Suprapubic skin (tissue), 4 donors: ENCODE results near the gene DOK6. TPM values are rescaled to one million over a fixed set of nuclear protein-coding genes. Genes with fewer than 3 reads are reported as not detected.
"Not testable (repeated sequence)": the region's sequence is repeated elsewhere in the genome, so short reads cannot be mapped to it uniquely, and the experiment has no call there.

Source experiments
- DNase-seq, 2 donors: peaks; one replicate each; pipeline ENCODE4 v3.0.0-alpha.2; 2019; ENCODE audit warnings: low spot score in 2 of 2
- H3K27ac ChIP-seq: fragments of 200-600 bp; sonication (generic); one replicate; pipeline ENCODE4 v1.5.1; 2019
- H3K27me3 ChIP-seq: fragments of 200-600 bp; sonication (generic); one replicate; pipeline ENCODE4 v1.5.1; 2019
- H3K36me3 ChIP-seq: fragments of 200-600 bp; sonication (generic); one replicate; pipeline ENCODE4 v1.5.1; 2019
- H3K4me1 ChIP-seq: fragments of 200-600 bp; sonication (generic); one replicate; pipeline ENCODE4 v1.5.1; 2019
- H3K4me3 ChIP-seq: fragments of 200-600 bp; sonication (generic); one replicate; pipeline ENCODE4 v1.5.1; 2019; ENCODE audit warnings: mild to moderate bottlenecking
- H3K9me3 ChIP-seq: fragments of 200-600 bp; sonication (generic); one replicate; pipeline ENCODE4 v1.5.1; 2019
- EP300 ChIP-seq: sonication (generic); formaldehyde crosslinking; IDR thresholded peaks from one replicate; pipeline ENCODE4 v1.6.1; 2017; ENCODE audit warnings: antibody characterized with exemption
- POLR2A ChIP-seq, 2 donors: fragments of 450-650 bp; IDR thresholded peaks; one replicate each; pipeline ENCODE4 v1.6.1; 2017; ENCODE audit warnings: antibody characterized with exemption in 2 of 2, mild to moderate bottlenecking in 2 of 2, moderate library complexity in 2 of 2
- POLR2AphosphoS5 ChIP-seq, 3 donors: sonication (generic); formaldehyde crosslinking; IDR thresholded peaks; one replicate each; pipeline ENCODE4 v1.6.1; 2017; ENCODE audit warnings: antibody characterized with exemption in 3 of 3
- WGBS: methylation state at CpG from one replicate; pipeline ENCODE4 v1.1.5; 2018; 5-methylcytosine and 5-hydroxymethylcytosine counted together
- total RNA-seq, 4 donors: library from RNA; depleted of rRNA; stranded (reverse); fragments of >200 nt; gene quantifications; one replicate each; pipeline ENCODE4 v1.1.0, GENCODE V29; 2016
- TF ChIP-seq, protein P1 (sequence below), 2 donors: fragments of 200-600 bp in 1 of 2; fragments of 450-650 bp in 1 of 2; sonication (generic) in 1 of 2; IDR thresholded peaks; one replicate each; pipeline ENCODE4 v1.5.1; 2016 to 2019; ENCODE audit warnings: antibody characterized with exemption in 2 of 2, mild to moderate bottlenecking in 1 of 2, moderate library complexity in 1 of 2

The DOK6 gene
- total RNA-seq, 4 donors from 2014 or later = 0.21 to 0.80 (median 0.42) TPM; not detected in 1

DNA sequence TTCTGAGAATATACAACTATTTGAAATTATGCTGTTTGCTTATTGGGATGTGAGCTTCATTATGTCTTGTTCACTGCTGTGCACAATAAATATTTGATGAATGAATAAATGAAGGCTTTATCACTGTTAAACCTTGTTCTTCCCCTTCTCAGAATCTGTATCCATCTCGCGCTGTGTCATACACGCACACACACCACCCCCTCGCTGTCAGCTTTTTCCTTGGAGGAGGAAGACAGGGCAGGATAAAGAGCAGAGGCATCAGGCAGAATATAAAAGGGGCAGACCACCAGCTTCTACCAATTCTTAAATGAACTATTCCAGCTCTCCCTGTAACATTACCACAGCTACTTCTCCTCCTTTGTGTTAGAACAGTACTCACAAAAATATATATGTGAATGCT is 472.0 kb downstream of the DOK6 start:
- no peak for DNase-seq
- no peak overlapping the region for H3K4me3 ChIP-seq
- no peaks in the 10 kb centered on the region for H3K27me3 ChIP-seq
- no peaks in the 10 kb centered on the region for H3K4me1 ChIP-seq
- TF ChIP-seq POLR2AphosphoS5 (IDR thresholded peaks at IDR 0.05) (no peak), EP300 (no peak), POLR2A (IDR thresholded peaks at IDR 0.05) (no peak)
- TF ChIP-seq, protein P1, sequence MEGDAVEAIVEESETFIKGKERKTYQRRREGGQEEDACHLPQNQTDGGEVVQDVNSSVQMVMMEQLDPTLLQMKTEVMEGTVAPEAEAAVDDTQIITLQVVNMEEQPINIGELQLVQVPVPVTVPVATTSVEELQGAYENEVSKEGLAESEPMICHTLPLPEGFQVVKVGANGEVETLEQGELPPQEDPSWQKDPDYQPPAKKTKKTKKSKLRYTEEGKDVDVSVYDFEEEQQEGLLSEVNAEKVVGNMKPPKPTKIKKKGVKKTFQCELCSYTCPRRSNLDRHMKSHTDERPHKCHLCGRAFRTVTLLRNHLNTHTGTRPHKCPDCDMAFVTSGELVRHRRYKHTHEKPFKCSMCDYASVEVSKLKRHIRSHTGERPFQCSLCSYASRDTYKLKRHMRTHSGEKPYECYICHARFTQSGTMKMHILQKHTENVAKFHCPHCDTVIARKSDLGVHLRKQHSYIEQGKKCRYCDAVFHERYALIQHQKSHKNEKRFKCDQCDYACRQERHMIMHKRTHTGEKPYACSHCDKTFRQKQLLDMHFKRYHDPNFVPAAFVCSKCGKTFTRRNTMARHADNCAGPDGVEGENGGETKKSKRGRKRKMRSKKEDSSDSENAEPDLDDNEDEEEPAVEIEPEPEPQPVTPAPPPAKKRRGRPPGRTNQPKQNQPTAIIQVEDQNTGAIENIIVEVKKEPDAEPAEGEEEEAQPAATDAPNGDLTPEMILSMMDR (IDR thresholded peaks at IDR 0.05) = no peak
- no peak overlapping the region for H3K27ac ChIP-seq
- H3K9me3 ChIP-seq = no peaks in the 10 kb centered on the region
- H3K36me3 ChIP-seq = no peaks in the 10 kb centered on the region
- WGBS = 73% methylated on average over 4 of the region's 4 CpGs

DNA sequence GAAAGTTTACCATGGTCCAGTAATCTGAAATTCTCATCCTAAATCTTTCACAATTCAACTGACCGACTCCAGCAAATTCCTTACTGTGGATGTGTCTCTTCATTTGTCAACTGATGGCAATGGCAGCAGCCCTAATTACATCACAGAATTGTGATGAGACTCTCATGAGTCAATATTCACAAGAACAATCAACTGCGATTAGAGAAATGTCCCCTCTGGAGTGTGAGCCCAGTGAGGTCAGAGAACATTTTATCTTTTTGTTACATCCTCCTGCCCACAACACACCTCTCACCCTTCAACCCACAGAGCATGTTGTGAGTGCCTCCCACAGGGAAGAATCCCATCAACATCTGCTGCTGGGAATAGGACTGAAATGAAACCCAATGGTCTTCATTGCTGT is 473.4 kb downstream of the DOK6 start:
- 89% methylated on average over 2 of the region's 2 CpGs for WGBS
- TF ChIP-seq, protein P1 (IDR thresholded peaks at IDR 0.05) = no peak
- TF ChIP-seq POLR2AphosphoS5 (IDR thresholded peaks at IDR 0.05) (no peak), POLR2A (IDR thresholded peaks at IDR 0.05) (no peak), EP300 (no peak)
- Histone ChIP-seq H3K36me3 (no peaks in the 10 kb centered on the region), H3K27me3 (no peaks in the 10 kb centered on the region), H3K27ac (no peak overlapping the region), H3K9me3 (no peaks in the 10 kb centered on the region), H3K4me3 (no peak overlapping the region), H3K4me1 (no peaks in the 10 kb centered on the region)
- no peak for DNase-seq

- Histone ChIP-seq H3K4me1 (no peaks in the 10 kb centered on the region), H3K9me3 (no peaks in the 10 kb centered on the region), H3K36me3 (no peaks in the 10 kb centered on the region), H3K4me3 (no peak overlapping the region), H3K27ac (no peak overlapping the region), H3K27me3 (no peaks in the 10 kb centered on the region)
- 98% methylated on average over 3 of the region's 3 CpGs for WGBS
- TF ChIP-seq, protein P1 (IDR thresholded peaks at IDR 0.05) = no peak
- no peak for DNase-seq
These were observed 475.8 kb downstream of the DOK6 start for GRCh38 chr18:69876490-69876889.

- H3K27me3 ChIP-seq = no peaks in the 10 kb centered on the region
- WGBS = 72% methylated on average over 6 of the region's 6 CpGs
These were observed 477.7 kb downstream of the DOK6 start for GRCh38 chr18:69878213-69878933.

GRCh38 chr18:69879051-69879450 is 478.4 kb downstream of the DOK6 start:
- not testable (repeated sequence) for DNase-seq, H3K36me3 ChIP-seq, H3K27ac ChIP-seq, H3K9me3 ChIP-seq, H3K27me3 ChIP-seq, H3K4me3 ChIP-seq, H3K4me1 ChIP-seq
- WGBS = 60% methylated on average over 3 of the region's 3 CpGs

More at GRCh38 chr18:69878213-69878933, 477.7 kb downstream of the DOK6 start:
- Histone ChIP-seq H3K4me3 (no peak overlapping the region), H3K9me3 (no peaks in the 10 kb centered on the region), H3K4me1 (no peaks in the 10 kb centered on the region), H3K27ac (no peak overlapping the region), H3K36me3 (no peaks in the 10 kb centered on the region)
- DNase-seq = no peak
- TF ChIP-seq POLR2A (IDR thresholded peaks at IDR 0.05) = no peak
- no peak for TF ChIP-seq EP300
- TF ChIP-seq, protein P1 (IDR thresholded peaks at IDR 0.05) = no peak
- no peak for TF ChIP-seq POLR2AphosphoS5 (IDR thresholded peaks at IDR 0.05)

DNA sequence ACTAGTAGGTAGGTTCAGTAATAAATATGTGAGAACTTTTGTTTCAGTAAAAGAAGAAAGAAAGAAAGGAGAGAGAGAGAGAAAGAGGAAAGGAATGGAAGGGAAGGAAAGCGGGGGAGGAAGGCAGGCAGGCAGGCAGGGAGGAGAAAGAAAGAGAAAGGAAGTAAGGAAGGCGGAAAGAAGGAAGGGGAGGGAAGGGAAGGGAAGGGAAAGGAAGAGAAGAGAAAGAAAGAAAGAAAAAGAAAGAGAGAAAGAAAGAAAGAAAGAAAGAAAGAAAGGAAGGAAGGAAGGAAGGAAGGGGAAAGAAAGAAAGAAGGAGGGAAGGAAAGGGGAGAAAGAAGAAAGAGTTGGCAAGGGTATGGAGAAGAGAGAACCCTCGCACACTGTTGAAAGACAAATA is 479.4 kb downstream of the DOK6 start:
- 95% methylated on average over 3 of the region's 3 CpGs for WGBS
- TF ChIP-seq POLR2A (IDR thresholded peaks at IDR 0.05) (no peak), EP300 (no peak), POLR2AphosphoS5 (IDR thresholded peaks at IDR 0.05) (no peak)
- TF ChIP-seq, protein P1 (IDR thresholded peaks at IDR 0.05) = no peak
- no peak for DNase-seq

More for the DNA sequence above, 479.4 kb downstream of the DOK6 start:
- Histone ChIP-seq H3K36me3 (no peaks in the 10 kb centered on the region), H3K9me3 (no peaks in the 10 kb centered on the region), H3K27ac (no peak overlapping the region), H3K4me1 (no peaks in the 10 kb centered on the region), H3K27me3 (no peaks in the 10 kb centered on the region), H3K4me3 (no peak overlapping the region)
